Sciatic nerve (tissue), 2 donors: ENCODE results near the gene PRR9. TPM values are rescaled to one million over a fixed set of nuclear protein-coding genes. Genes with fewer than 3 reads are reported as not detected.
"Not testable (repeated sequence)": the region's sequence is repeated elsewhere in the genome, so short reads cannot be mapped to it uniquely, and the experiment has no call there.

Experiments used
- ATAC-seq: fragments of 200-7000 bp; cut with Tn5 transposase; one replicate; pipeline ENCODE4 v1.9.1; 2020; ENCODE audit warnings: mild to moderate bottlenecking, moderate library complexity
- DNase-seq: peaks from one replicate; pipeline ENCODE4 v3.0.0-alpha.2; 2020; ENCODE audit warnings: low spot score
- intact Hi-C: fragments of 100-400 bp; cut with DNase I; formaldehyde crosslinking; loops from one replicate; pipeline ENCODE4 v1.14.2; 2022
- total RNA-seq: library from RNA; stranded (reverse); fragmentation: NEBNext Ultra II Directional; extraction: Animal tissue kit (Norgen Biotek cat#: 25700); gene quantifications from one replicate; pipeline ENCODE4 v1.2.1, GENCODE V29; 2021
- donor health status: DM: no; HTN: no; CAD: no.
- donor health status: DM: no; HTN: no; CAD: no.

The PRR9 gene, protein sequence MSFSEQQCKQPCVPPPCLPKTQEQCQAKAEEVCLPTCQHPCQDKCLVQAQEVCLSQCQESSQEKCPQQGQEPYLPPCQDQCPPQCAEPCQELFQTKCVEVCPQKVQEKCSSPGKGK
- total RNA-seq = not detected

DNA sequence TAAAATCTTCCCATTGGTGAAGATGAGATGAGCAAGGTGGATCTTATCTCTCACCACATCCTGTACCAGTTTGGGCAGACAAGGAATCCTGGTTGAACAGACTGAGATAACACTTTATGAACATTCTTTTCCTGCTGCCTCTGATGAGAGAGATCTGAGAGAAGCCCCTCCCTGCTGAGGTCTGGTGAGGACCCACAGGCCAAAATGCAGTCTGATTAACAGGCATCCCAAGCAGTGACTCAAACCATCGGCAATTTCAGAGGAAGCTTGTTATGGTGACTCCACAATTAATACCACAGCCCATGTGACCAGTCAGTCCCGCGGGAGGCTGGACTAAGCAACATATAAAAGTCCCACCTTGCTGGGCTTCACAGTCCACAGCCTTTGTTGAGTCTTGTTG, at the start of gene PRR9:
PRR9 (plus strand) TSS at position 373 of the 400 bp plus-strand sequence. CDS start 561 bp downstream, outside the sequence.
- intact Hi-C loops = no loop called here
- ATAC-seq (no peak), DNase-seq (no peak)

DNA sequence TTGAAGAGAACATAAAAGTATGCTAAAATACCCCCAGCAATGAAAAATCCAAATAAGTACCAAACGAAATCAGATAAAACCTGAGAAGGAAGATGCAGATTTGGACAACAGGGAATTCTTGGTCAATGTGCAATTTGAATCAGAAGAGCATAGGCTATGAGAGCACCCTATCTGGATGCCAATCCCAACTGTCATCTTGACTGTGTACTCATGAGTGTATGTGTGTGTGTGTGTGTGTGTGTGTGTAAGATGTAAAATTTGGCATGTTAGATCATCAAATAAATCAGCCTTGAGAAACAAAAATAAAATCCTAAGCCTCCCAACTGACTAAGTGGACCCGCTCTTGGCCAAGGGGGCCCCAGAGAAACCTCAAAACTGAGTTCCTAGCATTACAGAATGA, 48.7 kb upstream of the PRR9 start:
- intact Hi-C loops = no loop called here
- DNase-seq (no peak), ATAC-seq (no peak)

DNA sequence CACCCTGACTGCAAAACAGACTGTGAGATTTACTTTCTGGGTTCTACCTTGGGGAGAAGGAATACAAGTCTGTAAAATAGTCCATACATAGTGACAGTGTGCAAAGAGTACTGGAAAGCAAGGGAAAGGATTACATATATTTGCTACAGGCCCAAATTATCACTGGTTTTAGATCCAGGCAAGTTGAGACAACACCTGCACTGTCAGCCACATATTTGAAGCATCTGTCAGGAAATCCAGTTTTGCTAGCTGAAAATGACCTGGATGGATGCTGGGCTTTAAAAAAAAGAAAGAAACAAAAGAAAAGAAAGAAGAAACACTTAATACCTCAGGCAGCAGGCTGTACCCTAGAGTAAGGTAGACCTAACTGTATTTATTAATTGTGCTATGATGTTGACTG, 42.8 kb upstream of the PRR9 start:
- intact Hi-C loops = no loop called here
- DNase-seq (no peak), ATAC-seq (no peak)

DNA sequence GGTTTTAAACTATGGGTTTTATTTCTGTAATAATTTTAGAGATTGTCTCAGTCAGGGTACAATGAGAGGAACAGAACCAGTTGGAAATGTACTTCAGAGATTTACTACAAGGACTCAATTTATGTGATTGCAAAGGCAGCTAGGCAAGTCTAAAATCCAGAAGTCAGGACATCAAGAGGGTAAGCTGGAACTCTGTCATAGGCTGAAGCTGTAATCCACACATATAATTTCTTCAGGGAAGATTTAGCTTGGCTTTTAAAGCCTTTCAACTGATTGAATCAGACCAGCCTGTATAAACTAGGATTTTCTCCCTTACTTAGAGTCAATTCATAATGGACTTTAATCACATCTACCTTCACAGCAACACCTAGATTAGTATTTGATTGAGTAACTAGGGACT, 38.5 kb upstream of the PRR9 start:
- intact Hi-C loops = no loop called here
- no peak for DNase-seq
- ATAC-seq = no peak

DNA sequence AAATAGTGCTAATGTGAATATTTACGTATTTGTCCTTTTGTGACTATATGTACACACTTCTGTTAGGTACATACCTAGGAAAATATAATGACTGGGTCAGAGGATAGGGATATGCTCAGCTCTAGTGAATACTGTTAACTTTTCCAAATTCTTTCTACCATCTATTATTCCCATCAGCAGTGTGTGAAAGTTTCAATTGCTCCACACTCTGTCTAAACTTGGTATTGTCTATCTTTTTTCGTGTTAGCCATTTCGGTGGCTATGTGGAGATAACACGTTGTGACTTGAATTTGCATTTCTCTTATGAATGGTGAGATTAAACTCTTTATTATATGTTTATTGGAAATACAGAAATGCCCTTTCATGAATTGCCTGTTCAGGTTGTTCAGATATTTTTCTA, 36.8 kb upstream of the PRR9 start:
- intact Hi-C loops = no loop called here

DNA sequence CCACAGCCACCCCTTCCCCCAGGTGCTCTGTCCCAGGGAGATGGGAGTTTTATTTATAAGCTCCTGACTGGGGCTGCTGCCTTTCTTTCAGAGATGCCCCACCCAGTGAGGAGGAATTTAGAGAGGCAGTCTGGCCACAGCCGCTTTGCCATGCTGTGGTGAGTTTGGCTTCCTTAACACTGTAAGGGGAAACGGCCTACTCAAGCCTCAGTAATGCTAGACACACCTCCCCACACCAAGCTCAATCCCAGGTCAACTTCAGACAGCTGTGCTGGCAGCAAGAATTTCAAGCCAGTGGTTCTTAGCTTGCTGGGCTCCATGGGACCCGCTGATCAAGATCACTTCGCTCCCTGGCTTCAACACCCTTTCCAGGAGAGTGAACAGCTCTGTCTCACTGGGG, 29.1 kb upstream of the PRR9 start:
- DNase-seq, ATAC-seq, intact Hi-C loops: not testable (repeated sequence)

More for the DNA sequence above, 36.8 kb upstream of the PRR9 start:
- ATAC-seq = no peak
- no peak for DNase-seq

DNA sequence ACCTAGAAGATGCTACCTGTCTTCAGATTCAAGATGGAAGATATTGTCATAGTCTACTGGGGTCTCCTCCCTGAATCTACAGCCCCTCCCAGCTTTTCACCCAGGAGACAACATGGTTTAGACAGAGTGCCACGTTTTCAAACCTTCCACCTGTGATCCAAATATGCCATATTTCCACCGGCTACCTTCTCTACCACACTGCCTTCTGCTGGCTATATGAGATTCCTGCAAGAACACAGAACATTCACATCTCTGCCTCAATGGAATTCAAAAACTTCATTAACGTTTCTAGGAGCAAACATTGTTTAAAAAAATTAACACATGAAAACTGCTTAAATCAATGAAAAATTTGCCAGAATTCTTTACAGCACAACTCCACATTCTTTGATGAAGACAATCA, 27.0 kb upstream of the PRR9 start:
- ATAC-seq (no peak), DNase-seq (no peak)
- intact Hi-C loops = no loop called here

DNA sequence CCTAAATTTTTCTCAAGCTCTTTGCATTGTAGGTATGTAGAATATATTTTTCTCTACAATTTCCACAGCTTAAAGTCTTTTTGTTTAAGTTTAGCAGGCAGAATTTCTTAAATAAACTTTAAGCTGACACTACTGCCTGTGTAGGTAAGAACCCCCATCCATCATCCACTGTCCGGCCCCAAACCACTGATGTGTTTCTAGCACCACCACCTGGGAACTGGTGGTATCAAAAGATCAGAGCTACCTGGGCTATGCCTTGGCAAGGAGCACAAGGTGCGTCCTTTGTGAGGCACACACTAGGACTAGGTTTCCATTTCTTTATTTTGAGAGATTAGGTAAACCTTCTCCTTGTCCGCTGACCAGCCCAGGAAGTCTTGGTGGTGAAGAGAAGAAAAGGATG, 24.7 kb upstream of the PRR9 start:
- DNase-seq = no peak
- intact Hi-C loops = no loop called here
- ATAC-seq = no peak

DNA sequence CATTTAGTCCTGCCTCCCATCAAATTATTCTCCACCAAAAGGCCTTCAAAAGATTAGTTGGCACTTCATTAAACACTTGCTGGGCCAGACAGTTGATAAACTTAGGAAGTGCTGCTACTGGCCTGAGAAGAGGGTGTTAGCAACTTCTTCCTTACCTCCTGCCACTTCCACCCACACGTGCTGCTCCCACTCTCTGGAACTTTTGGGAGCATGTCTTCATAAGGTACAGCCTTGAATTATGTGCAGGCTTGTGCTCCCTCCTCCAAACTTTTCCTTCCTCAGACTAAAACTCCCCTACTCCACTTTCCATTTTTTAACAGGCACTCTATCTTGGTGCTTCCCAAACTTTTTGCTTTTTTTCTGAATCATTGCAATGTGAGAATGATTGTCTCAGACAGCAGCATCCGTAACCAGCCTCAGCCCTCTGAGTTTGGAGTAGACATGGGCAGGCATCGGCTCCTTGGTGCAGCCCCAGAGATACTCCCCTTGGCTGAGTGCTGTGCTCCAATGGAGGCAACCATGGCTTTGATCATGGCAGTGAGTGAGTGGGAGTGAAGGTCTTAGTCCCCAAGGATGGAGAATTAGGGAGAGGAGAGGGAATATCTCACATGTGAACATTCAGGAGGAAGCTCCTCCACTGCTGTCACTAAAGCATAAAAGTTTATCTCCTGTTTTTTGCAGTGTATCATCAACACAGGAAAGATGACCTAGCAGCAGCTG, 22.9 kb upstream of the PRR9 start:
- ATAC-seq = no peak
- intact Hi-C loops = no loop called here
- no peak for DNase-seq

DNA sequence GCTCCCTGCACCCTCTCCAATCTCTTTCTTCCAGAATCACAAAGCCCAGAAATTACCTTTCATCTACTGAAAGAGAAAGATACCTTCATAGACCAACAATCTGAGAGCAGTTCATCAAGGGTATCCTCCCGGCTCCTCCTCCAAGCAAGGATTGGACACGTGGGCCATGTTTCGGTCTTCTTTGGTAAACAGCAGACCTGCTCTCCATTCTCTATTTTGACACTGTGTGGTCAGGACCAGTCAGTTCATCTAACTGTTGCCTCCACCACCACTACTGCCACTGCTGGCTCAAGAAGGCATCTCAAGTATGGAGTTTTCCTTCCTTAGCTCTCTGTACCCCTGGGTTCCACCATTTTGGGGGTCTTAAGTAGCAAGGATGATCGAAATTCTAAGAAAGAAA, 22.2 kb upstream of the PRR9 start:
- ATAC-seq (no peak), DNase-seq (no peak)
- intact Hi-C loops = no loop called here

DNA sequence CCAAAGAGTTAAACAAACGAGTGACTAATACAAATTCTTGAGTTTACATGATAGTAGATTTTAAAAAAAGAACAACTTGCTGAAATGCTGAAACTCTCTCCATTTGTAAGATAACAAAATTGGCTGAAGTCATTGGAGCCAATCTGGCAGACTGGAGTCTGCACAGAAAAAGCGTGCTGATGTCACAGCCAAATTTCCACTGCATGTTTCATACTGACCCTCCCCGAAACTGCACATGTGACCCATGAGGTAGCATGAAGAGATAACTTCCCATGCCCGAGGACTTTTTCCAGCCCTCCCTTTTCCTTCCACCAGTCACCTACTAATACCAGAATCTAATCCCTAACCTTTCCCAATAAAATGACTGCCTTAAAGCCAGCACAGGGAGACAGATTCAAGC, 15.4 kb upstream of the PRR9 start:
- DNase-seq = no peak
- no peak for ATAC-seq
- intact Hi-C loops = no loop called here

DNA sequence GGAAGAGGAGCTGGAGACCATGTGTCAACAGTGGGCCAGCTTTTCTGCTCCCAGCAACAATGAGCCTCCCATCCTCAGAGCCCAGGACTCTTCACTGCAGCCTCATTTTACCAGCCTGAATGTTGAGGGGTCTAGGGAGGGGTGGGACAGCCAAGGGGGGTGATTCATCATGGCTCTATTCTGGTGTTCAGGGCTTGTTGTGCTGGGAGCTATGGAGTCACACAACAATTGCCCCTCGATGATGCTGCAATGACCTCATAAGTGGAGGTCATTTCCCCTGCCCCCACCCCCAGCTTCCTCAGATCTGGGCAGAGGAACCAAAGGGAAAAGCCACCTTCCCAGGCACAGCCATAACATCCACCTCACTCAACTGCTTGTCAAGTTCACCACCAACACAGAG, 14.3 kb upstream of the PRR9 start, which contains the start of gene LELP1:
LELP1 (plus strand) TSS at position 301 of the 400 bp plus-strand sequence. CDS start 1,278 bp downstream, outside the sequence.
- ATAC-seq = no peak
- intact Hi-C loops = no loop called here
- no peak for DNase-seq

DNA sequence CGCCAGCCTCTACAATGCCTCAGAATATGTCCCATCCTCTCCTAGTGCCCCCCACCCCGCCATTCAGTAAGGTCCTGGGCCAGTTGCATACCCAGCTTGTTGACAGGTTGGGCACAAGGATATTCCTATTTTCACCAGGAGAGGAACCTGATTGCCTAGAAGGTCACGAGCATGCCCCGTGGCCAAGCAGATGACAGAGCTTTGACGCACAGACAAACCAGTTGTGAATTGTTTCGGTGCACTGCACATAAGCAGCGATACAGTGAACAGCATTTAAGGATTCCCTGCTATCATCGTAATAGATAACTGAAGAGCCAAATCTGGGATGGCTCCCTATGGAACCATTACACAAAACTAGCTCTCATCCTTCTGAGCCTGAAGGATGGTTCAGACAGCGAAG, 10.8 kb upstream of the PRR9 start:
- intact Hi-C loops = no loop called here
- DNase-seq (no peak), ATAC-seq (no peak)

DNA sequence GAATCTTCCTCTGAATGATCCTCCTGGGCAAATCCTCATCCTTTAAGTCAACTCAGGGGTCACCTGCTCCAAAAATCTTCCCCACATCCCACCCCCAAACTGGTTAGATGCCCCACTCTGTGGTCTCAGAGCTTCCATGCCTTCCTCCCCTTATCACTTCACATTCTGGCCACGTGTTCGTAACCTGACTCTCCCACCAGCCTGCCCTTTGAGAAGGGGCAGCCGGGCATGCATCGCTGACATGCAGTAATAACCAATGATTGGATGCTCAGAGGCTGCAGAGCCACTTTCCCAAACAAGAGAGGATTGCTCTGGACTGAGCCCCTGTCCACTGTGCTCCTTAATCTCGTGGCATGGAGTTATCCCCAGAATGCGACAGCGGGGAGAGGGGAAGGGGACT, 7.2 kb upstream of the PRR9 start:
- intact Hi-C loops = no loop called here
- DNase-seq = no peak
- no peak for ATAC-seq

DNA sequence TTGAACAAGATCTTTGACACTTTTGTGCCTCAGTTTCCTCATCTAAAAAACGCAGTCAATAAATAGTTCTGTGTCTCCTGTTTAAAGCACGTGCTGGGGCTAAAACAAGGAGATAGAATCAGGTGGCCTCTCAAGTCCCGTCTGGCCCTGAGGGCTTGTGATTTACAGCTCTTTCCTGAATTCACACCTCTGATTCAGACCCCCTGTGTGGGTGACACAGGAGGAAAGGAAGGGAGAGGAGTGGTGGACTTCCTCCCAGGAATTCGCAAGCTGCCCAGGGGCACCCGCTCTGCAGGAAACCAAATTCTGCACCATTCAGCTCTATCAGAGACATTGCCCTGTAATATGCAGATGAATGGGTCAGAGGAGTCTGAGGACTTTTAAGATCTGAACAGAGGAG, 5.2 kb upstream of the PRR9 start:
- DNase-seq (no peak), ATAC-seq (no peak)
- intact Hi-C loops = no loop called here

DNA sequence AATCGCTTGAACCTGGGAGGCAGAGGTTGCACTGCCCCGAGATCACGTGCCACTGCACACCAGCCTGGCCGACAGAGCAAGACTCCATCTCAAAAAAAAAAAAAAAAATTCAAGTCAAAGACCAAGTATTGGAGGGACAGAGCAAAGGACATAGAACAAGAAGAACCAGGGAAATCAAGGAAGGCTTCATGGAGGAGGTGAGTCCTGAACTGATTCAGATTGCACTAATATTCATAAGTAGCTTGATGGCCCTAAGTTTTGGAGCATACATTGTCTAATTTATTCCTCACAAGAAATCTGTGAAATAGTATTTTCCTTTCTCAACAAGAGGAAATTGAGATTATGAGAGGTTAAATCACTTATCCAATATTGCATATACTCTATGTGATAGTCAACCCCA, 3.9 kb upstream of the PRR9 start:
- no peak for DNase-seq
- no peak for ATAC-seq
- intact Hi-C loops = no loop called here

DNA sequence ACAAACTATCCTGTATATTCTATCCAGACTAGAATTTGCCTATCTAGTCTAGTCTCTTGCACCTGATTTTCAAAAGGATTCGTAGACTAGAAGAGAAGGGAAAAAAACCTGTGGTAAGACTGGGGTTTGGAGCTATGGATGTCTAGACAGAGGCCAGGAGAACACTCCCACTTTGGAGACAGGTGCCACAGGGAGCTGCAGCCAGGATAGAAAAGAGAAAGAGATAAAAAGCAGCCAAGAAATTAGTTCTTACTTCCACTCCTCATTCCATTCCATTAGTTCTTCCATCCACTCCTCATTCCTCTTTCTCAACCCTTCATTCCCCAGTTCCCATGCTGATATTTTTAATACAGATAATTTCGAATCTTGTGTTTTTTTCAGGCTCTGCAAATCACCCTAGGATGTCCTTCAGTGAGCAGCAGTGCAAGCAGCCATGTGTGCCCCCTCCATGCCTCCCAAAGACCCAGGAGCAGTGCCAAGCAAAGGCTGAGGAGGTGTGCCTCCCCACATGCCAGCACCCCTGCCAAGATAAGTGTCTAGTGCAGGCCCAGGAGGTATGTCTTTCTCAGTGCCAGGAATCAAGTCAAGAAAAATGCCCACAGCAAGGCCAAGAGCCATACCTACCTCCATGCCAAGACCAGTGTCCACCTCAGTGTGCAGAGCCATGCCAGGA, 496 bp downstream of the PRR9 start:
- no peak for ATAC-seq
- intact Hi-C loops = no loop called here

DNA sequence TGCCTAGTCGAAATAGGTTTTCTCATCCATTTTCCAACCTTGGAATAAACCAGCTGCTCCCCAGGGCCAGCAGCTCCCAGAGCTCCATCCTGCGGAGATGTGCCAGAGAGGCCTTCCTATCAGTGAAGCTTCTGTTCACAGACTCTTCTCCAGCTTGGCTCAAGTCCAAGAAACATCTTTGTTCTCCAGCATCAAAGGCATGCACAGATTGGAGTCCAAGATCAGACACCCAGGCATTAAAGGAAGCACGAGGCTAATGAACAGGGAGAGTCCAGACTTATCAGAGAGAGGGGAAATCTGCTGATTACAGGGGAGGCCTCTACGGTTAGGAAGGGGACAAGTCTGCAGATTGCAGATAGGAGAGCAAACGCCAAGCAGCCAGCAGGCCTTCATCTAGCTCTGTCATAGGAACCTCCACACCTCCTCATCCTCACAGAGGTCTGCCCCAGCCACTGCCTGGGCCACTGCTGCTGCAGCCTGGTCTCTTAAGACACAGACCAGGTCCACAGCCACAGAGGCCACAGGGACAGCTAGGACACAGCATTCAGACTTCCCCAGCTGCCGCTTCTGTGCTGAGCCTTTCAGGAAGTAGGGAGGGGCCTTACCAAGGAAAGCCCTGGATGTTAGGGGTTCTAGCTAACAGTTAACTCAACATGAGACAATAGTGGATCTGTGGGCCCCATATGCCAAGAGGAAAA, 3.4 kb downstream of the PRR9 start:
- DNase-seq = no peak
- ATAC-seq = no peak
- intact Hi-C loops = loop anchor here (5.0 kb wide), 1 partner anchor 957 kb away; no protein-coding TSS in a partner anchor

More for the DNA sequence above, 496 bp downstream of the PRR9 start:
- DNase-seq = no peak

DNA sequence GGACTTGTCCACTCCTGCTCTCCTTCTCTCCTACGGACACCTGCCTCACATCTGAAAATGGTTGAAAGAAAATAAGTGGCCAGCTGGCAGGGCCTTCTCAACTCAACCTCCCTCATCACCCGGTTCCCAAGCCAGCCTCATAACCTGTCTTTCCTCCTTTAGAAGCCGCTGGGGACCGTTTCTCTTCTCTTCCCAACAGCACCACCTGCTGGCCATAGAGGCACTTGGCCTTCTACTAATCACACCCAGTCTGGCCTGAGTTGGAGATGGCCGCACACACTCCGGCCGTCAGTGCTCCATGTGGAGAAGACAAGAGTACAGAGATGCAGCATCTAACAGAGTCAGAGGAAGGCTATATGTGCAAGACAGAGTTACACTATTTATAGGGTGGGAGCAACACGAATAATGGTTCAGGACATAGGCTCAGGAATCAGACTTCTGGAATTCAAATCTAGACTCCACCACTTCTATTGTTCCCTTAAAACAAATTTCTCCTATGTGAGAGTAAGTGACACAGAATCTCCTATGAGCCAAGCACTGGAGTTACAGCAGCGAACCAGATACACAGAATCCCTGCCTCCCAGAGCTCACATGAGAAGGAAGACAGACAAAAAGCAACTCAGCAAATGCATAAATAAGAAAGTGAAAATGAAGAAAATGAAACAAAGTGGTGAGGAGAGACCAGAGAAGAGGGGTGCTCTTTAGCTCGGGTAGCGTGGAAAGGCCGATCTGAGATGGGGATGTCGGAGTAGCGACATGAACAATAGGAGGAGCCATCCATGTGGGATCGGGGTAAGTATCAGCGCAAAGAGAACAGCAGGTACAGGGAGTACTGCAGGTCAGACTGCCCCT, 5.9 kb downstream of the PRR9 start:
- peak; percentile 73 for ATAC-seq
- intact Hi-C loops = loop anchor here (5.0 kb wide), 1 partner anchor 954 kb away; no protein-coding TSS in a partner anchor
- DNase-seq = peak; percentile 73
